ENCODE measurements around the gene ULK4.

Gene ULK4

DNA sequence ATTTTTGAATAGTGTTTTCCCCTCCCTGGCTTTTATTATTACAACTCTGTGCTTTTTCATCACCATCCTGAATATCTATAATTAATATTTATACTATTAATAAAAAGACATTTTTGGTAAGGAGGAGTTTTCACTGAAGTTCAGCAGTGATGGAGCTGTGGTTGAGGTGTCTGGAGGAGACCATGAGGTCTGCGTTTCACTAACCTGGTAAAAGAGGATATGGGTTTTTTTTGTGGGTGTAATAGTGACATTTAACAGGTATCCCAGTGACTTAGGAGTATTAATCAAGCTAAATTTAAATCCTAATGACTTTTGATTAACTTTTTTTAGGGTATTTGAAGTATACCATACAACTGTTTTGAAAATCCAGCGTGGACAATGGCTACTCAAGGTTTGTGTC lies 738.2 kb downstream of the ULK4 start:
- no peak overlapping the region for H3K4me2 ChIP-seq (ENCODE audit: low read length)
- H3K27me3 ChIP-seq (ENCODE audit: low read depth, low read length) = no peaks in the 10 kb centered on the region
- H3K79me2 ChIP-seq (ENCODE audit: low read length) = peaks cover 64% of the 10 kb centered on the region
- H3K9ac ChIP-seq (ENCODE audit: low read length) = no peak overlapping the region
- H3K36me3 ChIP-seq (replicated peaks; ENCODE audit: low read depth, low read length) = peaks cover 44% of the 10 kb centered on the region
- no peaks in the 10 kb centered on the region for H3K9me3 ChIP-seq (ENCODE audit: insufficient read depth, low read length)
- H2AFZ ChIP-seq (ENCODE audit: low read depth, low read length) = no peak overlapping the region
- H3K27ac ChIP-seq (ENCODE audit: low read length) = no peak overlapping the region
- peaks cover 88% of the 10 kb centered on the region for H4K20me1 ChIP-seq (ENCODE audit: insufficient read depth, low read length)
- H3K4me1 ChIP-seq (ENCODE audit: low read length) = no peaks in the 10 kb centered on the region
- H3K4me3 ChIP-seq (ENCODE audit: low read length) = no peak overlapping the region
- TF ChIP-seq EZH2phosphoT487 (IDR thresholded peaks at IDR 0.05; ENCODE audit: low read depth) = no peak
- TF ChIP-seq, protein P1, sequence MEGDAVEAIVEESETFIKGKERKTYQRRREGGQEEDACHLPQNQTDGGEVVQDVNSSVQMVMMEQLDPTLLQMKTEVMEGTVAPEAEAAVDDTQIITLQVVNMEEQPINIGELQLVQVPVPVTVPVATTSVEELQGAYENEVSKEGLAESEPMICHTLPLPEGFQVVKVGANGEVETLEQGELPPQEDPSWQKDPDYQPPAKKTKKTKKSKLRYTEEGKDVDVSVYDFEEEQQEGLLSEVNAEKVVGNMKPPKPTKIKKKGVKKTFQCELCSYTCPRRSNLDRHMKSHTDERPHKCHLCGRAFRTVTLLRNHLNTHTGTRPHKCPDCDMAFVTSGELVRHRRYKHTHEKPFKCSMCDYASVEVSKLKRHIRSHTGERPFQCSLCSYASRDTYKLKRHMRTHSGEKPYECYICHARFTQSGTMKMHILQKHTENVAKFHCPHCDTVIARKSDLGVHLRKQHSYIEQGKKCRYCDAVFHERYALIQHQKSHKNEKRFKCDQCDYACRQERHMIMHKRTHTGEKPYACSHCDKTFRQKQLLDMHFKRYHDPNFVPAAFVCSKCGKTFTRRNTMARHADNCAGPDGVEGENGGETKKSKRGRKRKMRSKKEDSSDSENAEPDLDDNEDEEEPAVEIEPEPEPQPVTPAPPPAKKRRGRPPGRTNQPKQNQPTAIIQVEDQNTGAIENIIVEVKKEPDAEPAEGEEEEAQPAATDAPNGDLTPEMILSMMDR (IDR thresholded peaks at IDR 0.05; ENCODE audit: low read depth, low read length) = no peak

DNA sequence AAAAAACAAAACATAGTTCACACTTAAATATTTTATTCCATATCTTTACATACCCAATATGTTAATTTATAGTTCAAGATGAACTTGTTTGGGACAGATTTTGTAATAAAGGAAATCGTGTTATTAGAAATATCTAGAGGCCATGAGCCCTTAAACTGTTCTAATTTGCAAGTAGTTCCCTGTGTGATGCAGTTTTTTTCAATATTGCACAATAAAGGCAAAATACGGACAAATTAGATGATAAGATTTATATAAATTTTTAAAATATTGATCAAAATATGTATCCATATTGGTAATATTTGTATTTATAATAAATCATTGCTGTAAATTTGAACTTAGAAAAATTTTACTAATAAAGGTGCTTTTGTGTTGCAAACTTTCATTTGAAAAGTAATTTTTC lies 738.8 kb downstream of the ULK4 start:
- H3K9me3 ChIP-seq (ENCODE audit: insufficient read depth, low read length) = no peaks in the 10 kb centered on the region
- no peaks in the 10 kb centered on the region for H3K27me3 ChIP-seq (ENCODE audit: low read depth, low read length)
- no peaks in the 10 kb centered on the region for H3K4me1 ChIP-seq (ENCODE audit: low read length)
- TF ChIP-seq, protein P1 (IDR thresholded peaks at IDR 0.05; ENCODE audit: low read depth, low read length) = no peak
- TF ChIP-seq EZH2phosphoT487 (IDR thresholded peaks at IDR 0.05; ENCODE audit: low read depth) = no peak
- no peak overlapping the region for H3K27ac ChIP-seq (ENCODE audit: low read length)
- H3K4me3 ChIP-seq (ENCODE audit: low read length) = no peak overlapping the region
- no peak overlapping the region for H3K9ac ChIP-seq (ENCODE audit: low read length)
- H3K36me3 ChIP-seq (replicated peaks; ENCODE audit: low read depth, low read length) = peaks cover 40% of the 10 kb centered on the region
- no peak overlapping the region for H3K4me2 ChIP-seq (ENCODE audit: low read length)
- no peak overlapping the region for H2AFZ ChIP-seq (ENCODE audit: low read depth, low read length)
- H4K20me1 ChIP-seq (ENCODE audit: insufficient read depth, low read length) = peaks cover 88% of the 10 kb centered on the region
- peaks cover 65% of the 10 kb centered on the region for H3K79me2 ChIP-seq (ENCODE audit: low read length)

DNA sequence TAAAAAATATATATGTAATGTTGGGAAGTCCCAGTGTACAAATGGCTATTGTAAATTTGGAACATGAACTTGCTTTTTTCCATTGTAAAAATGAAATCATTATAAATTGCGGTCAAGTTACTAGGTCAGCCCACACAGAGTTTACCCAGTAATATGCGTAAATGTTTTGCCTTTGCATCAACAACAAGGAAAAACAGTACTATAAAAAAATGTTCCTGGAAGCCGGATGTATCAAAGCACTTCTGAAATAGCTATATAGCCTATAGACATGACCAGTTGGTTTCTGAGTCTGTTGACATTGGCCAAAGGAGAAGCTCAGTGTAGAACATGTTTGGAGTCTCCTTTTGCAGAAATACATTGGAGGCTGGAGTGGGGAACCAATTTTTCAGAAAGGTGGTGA lies 739.4 kb downstream of the ULK4 start:
- H3K4me1 ChIP-seq (ENCODE audit: low read length) = peaks cover 2% of the 10 kb centered on the region; the same call in 1 of the 2 replicates
- H3K4me2 ChIP-seq (ENCODE audit: low read length) = no peak overlapping the region
- H3K36me3 ChIP-seq (replicated peaks; ENCODE audit: low read depth, low read length) = peaks cover 38% of the 10 kb centered on the region
- no peaks in the 10 kb centered on the region for H3K9me3 ChIP-seq (ENCODE audit: insufficient read depth, low read length)
- no peak for TF ChIP-seq EZH2phosphoT487 (IDR thresholded peaks at IDR 0.05; ENCODE audit: low read depth)
- H2AFZ ChIP-seq (ENCODE audit: low read depth, low read length) = no peak overlapping the region
- no peak overlapping the region for H3K9ac ChIP-seq (ENCODE audit: low read length)
- H3K79me2 ChIP-seq (ENCODE audit: low read length) = peaks cover 66% of the 10 kb centered on the region
- H3K4me3 ChIP-seq (ENCODE audit: low read length) = no peak overlapping the region
- H3K27ac ChIP-seq (ENCODE audit: low read length) = no peak overlapping the region
- H4K20me1 ChIP-seq (ENCODE audit: insufficient read depth, low read length) = peaks cover 90% of the 10 kb centered on the region
- H3K27me3 ChIP-seq (ENCODE audit: low read depth, low read length) = no peaks in the 10 kb centered on the region

DNA sequence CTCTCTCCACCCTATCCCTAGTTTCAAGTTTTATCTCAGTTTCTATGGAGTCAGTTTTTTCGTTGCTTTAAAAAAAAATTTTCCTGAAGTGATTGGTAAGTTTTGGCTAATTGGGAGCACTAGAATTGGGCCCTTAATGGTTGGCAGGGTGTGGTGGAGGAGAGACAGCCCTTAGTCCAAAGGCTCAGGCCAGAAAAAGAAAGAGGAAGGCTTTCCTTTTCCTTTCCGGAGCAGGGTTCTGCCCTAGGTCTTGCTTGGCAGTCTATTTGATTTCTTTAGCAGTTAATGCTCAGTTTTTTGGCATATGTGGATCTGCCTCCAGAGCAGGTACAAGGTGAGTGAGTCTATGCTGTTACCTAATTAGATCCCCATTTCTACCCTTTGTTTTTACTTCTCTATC lies 739.9 kb downstream of the ULK4 start:
- no peak overlapping the region for H3K27ac ChIP-seq (ENCODE audit: low read length)
- H3K27me3 ChIP-seq (ENCODE audit: low read depth, low read length) = no peaks in the 10 kb centered on the region
- no peak overlapping the region for H3K4me3 ChIP-seq (ENCODE audit: low read length)
- no peak overlapping the region for H2AFZ ChIP-seq (ENCODE audit: low read depth, low read length)
- no peak for TF ChIP-seq EZH2phosphoT487 (IDR thresholded peaks at IDR 0.05; ENCODE audit: low read depth)
- no peaks in the 10 kb centered on the region for H3K9me3 ChIP-seq (ENCODE audit: insufficient read depth, low read length)
- H3K4me1 ChIP-seq (ENCODE audit: low read length) = peaks cover 3% of the 10 kb centered on the region; the same call in 1 of the 2 replicates
- no peak overlapping the region for H3K4me2 ChIP-seq (ENCODE audit: low read length)
- H3K36me3 ChIP-seq (replicated peaks; ENCODE audit: low read depth, low read length) = peaks cover 33% of the 10 kb centered on the region
- no peak overlapping the region for H3K9ac ChIP-seq (ENCODE audit: low read length)
- H4K20me1 ChIP-seq (ENCODE audit: insufficient read depth, low read length) = peaks cover 90% of the 10 kb centered on the region
- peaks cover 67% of the 10 kb centered on the region for H3K79me2 ChIP-seq (ENCODE audit: low read length)

DNA sequence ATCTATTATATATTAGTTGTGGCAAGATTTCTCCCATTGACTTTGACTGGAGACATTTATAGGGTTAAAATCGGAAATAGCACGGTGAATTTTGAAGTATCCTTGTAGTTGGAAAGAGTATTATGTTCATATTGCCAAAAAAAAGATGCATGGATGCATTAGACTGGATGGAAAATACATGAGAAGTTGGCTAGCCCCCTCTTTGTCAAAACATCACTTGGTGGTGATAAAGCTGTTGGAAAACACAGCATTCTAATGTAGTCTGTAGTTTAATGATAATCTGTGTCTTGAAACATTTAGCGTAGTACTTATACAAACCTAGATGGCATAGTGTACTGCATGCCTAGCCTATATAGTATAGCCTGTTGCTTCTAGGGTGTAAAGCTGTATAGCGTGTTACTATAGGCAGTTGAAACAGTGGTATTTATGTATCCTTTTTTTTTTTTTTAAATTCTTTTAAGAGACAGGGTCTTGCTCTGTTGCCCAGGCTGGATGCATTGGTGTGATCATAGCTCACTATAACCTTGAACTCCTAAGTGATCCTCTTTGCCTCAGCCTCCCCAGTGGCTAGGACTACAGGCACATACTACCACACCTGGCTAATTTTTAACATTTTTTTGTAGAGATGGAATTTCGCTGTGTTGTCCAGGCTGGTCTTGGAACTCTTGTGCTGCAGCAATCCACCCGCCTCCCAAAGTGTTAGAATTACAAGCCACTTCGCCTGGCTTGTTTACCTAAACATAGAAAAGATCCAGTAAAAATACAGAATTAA lies 740.8 kb downstream of the ULK4 start:
- no peak overlapping the region for H3K4me3 ChIP-seq (ENCODE audit: low read length)
- H3K4me2 ChIP-seq (ENCODE audit: low read length) = no peak overlapping the region
- peaks cover 24% of the 10 kb centered on the region for H3K36me3 ChIP-seq (replicated peaks; ENCODE audit: low read depth, low read length)
- peaks cover 76% of the 10 kb centered on the region for H3K79me2 ChIP-seq (ENCODE audit: low read length)
- H3K27me3 ChIP-seq (ENCODE audit: low read depth, low read length) = no peaks in the 10 kb centered on the region
- H3K4me1 ChIP-seq (ENCODE audit: low read length) = peaks cover 3% of the 10 kb centered on the region; the same call in 1 of the 2 replicates
- H3K27ac ChIP-seq (ENCODE audit: low read length) = no peak overlapping the region
- no peak overlapping the region for H2AFZ ChIP-seq (ENCODE audit: low read depth, low read length)
- H3K9me3 ChIP-seq (ENCODE audit: insufficient read depth, low read length) = no peaks in the 10 kb centered on the region
- TF ChIP-seq, protein P1 (IDR thresholded peaks at IDR 0.05; ENCODE audit: low read depth, low read length) = no peak
- no peak for TF ChIP-seq EZH2phosphoT487 (IDR thresholded peaks at IDR 0.05; ENCODE audit: low read depth)
- peaks cover 91% of the 10 kb centered on the region for H4K20me1 ChIP-seq (ENCODE audit: insufficient read depth, low read length)
- H3K9ac ChIP-seq (ENCODE audit: low read length) = no peak overlapping the region

Measured in OCI-LY3 (cell line).